Measurements from ENCODE around the gene CLEC16A.

DNA sequence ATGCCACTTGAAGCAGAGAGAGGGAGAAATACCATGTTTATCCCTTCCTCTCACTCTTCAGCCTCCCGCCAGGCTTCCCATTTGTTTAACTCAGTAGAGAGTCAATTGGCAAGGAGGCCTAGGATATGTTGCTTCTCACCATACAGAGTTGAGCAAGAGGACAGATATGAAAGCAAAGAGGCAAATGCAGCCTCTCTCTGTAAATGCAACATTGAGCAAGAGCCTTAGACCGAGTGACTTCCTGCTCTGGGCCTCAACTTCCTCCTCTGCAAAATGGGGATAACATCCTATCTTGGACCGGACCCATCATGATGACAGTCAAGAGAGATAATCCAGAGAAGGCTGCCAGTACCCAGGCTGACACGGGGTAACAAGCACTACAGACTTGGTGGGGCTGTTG, 274.8 kb downstream of the CLEC16A start:
- TF ChIP-seq, protein P1, sequence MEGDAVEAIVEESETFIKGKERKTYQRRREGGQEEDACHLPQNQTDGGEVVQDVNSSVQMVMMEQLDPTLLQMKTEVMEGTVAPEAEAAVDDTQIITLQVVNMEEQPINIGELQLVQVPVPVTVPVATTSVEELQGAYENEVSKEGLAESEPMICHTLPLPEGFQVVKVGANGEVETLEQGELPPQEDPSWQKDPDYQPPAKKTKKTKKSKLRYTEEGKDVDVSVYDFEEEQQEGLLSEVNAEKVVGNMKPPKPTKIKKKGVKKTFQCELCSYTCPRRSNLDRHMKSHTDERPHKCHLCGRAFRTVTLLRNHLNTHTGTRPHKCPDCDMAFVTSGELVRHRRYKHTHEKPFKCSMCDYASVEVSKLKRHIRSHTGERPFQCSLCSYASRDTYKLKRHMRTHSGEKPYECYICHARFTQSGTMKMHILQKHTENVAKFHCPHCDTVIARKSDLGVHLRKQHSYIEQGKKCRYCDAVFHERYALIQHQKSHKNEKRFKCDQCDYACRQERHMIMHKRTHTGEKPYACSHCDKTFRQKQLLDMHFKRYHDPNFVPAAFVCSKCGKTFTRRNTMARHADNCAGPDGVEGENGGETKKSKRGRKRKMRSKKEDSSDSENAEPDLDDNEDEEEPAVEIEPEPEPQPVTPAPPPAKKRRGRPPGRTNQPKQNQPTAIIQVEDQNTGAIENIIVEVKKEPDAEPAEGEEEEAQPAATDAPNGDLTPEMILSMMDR (IDR thresholded peaks at IDR 0.05) = no peak
- no peak for TF ChIP-seq EZH2 (IDR thresholded peaks at IDR 0.05)
